ENCODE results near the gene RAB4A. TPM values are rescaled to one million over a fixed set of nuclear protein-coding genes. Genes with fewer than 3 reads are reported as not detected.

The RAB4A gene
- total and polyA plus RNA-seq, 10 of the 15 experiments (the other 5 are each of a cell fraction or from before 2014, with no cell fraction given), result 4.0 to 35.8 (median 17.7) TPM

DNA sequence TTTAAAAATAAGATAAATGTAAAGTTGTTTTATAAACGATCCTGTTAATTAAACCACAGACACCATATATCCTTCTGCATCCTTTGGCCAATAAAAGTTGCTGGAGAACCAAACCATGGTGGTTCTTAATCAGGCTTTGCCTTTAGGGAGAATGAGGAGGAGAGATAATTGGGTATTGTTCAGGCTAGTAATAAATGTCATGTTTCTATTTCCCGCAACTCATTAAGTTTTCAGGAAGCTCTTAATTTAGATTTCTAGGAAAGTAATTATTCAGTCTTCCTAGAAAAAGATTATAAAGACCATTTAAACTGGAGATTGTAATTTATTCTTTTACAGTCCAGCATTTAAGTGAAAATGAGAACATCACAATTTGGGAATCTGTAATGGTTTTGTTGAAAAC lies 34.5 kb downstream of the RAB4A start:
- Histone ChIP-seq H2AFZ (ENCODE audit: control insufficient read depth, low read depth, low read length) (no peak overlapping the region), H3K9ac (ENCODE audit: control insufficient read depth, insufficient read depth, low read length) (no peak overlapping the region), H3K27ac (ENCODE audit: control insufficient read depth, insufficient read depth) (no peak overlapping the region), H3K27me3 (replicated peaks in 1 of 2; ENCODE audit: control insufficient read depth in 2 of 2, insufficient read depth in 2 of 2, low read length in 1 of 2) (no peaks in the 10 kb centered on the region), H3K36me3 (ENCODE audit: control insufficient read depth in 2 of 2, insufficient read depth in 2 of 2, low read length in 1 of 2) (peaks cover 0 to 7% of the 10 kb centered on the region in 2 experiments; a peak in 2 of 4 replicates), H3K9me3 (replicated peaks; ENCODE audit: control insufficient read depth, insufficient read depth, low read length) (no peaks in the 10 kb centered on the region), H3K4me1 (ENCODE audit: control insufficient read depth, insufficient read depth, low read length) (no peaks in the 10 kb centered on the region), H3K4me2 (ENCODE audit: control insufficient read depth, insufficient read depth) (no peak overlapping the region), H4K20me1 (ENCODE audit: control insufficient read depth, insufficient read depth) (no peaks in the 10 kb centered on the region), H3K4me3 (no peak overlapping the region), H3K79me2 (ENCODE audit: control insufficient read depth, insufficient read depth, low read length) (no peaks in the 10 kb centered on the region)
- no peak for FAIRE-seq
- POLR2A ChIA-PET, result no interaction called here
- CTCF ChIA-PET, result no interaction called here
- no peak for DNase-seq (ENCODE audit: low read depth, low spot score)
- TF ChIP-seq BRCA1 (IDR thresholded peaks at IDR 0.05; ENCODE audit: low read depth, low read length), result no peak
- RAD21 ChIA-PET (ENCODE audit: unreplicated experiment), result no interaction called here
- in situ Hi-C loops (cut with MboI), result no loop called here
- BruUV-seq (replicated peaks), result no TSS peak
- no peak for ATAC-seq
- intact Hi-C loops (cut with micrococcal nuclease; ENCODE audit: unreplicated experiment), result no loop called here
- 74% methylated on average over 2 of the region's 2 CpGs for WGBS (ENCODE audit: insufficient coverage, insufficient replicate concordance, low lambda C conversion rate, missing lambda C conversion rate)
- SMC1A ChIA-PET (ENCODE audit: uncharacterized antibody, unreplicated experiment), result no interaction called here

DNA sequence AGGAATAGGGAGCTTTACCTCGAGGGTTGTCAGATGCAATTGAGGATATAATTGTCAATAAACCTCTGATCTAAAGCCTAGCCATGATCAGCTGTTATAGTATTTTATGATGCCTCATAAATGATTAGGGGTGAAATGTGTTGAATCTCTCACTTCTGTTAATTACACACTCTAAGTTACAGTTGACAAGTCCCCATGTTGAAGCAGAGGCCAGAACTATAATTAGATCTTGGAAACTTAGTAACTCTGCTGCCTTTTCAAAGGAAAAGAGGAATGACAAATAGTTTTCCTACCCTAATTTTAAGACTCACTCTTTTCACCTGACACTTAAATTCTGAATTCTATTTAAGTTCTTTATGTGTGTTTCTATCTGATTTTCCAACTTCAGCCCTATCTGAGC lies 38.2 kb downstream of the RAB4A start:
- H3K27me3 ChIP-seq (replicated peaks in 1 of 2; ENCODE audit: control insufficient read depth in 2 of 2, insufficient read depth in 2 of 2, low read length in 1 of 2), result no peaks in the 10 kb centered on the region
- H3K9ac ChIP-seq (ENCODE audit: control insufficient read depth, insufficient read depth, low read length), result no peak overlapping the region
- ChIA-PET SMC1A (ENCODE audit: uncharacterized antibody, unreplicated experiment) (no interaction called here), POLR2A (no interaction called here), CTCF (no interaction called here), RAD21 (ENCODE audit: unreplicated experiment) (no interaction called here)
- no peak overlapping the region for H2AFZ ChIP-seq (ENCODE audit: control insufficient read depth, low read depth, low read length)
- H3K36me3 ChIP-seq (ENCODE audit: control insufficient read depth in 2 of 2, insufficient read depth in 2 of 2, low read length in 1 of 2), result peaks cover 0 to 2% of the 10 kb centered on the region in 2 experiments; a peak in 3 of 4 replicates
- 93% methylated on average over 1 of the region's 1 CpG for WGBS (ENCODE audit: insufficient coverage, insufficient replicate concordance, low lambda C conversion rate, missing lambda C conversion rate)
- peak; percentile 31 for FAIRE-seq
- no peak for ATAC-seq
- BruUV-seq (replicated peaks), result no TSS peak
- H4K20me1 ChIP-seq (ENCODE audit: control insufficient read depth, insufficient read depth), result no peaks in the 10 kb centered on the region
- H3K4me1 ChIP-seq (ENCODE audit: control insufficient read depth, insufficient read depth, low read length), result no peaks in the 10 kb centered on the region
- in situ Hi-C loops (cut with MboI), result no loop called here
- no peaks in the 10 kb centered on the region for H3K79me2 ChIP-seq (ENCODE audit: control insufficient read depth, insufficient read depth, low read length)
- no peak overlapping the region for H3K27ac ChIP-seq (ENCODE audit: control insufficient read depth, insufficient read depth)
- no peak overlapping the region for H3K4me2 ChIP-seq (ENCODE audit: control insufficient read depth, insufficient read depth)
- H3K4me3 ChIP-seq, result no peak overlapping the region
- no peaks in the 10 kb centered on the region for H3K9me3 ChIP-seq (replicated peaks; ENCODE audit: control insufficient read depth, insufficient read depth, low read length)
- intact Hi-C loops (cut with micrococcal nuclease; ENCODE audit: unreplicated experiment), result no loop called here
- DNase-seq (ENCODE audit: low read depth, low spot score), result no peak
- TF ChIP-seq DPF2 (IDR thresholded peaks at IDR 0.05), result no peak
- no peak for TF ChIP-seq ZNF24 (IDR thresholded peaks at IDR 0.05)
- no peak for TF ChIP-seq KLF5 (IDR thresholded peaks at IDR 0.05; ENCODE audit: partially characterized antibody)
- TF ChIP-seq WRNIP1 (IDR thresholded peaks at IDR 0.05; ENCODE audit: borderline replicate concordance, low read depth, low read length), result no peak
- no peak for TF ChIP-seq NR2C1 (IDR thresholded peaks at IDR 0.05)
- TF ChIP-seq, protein P1, sequence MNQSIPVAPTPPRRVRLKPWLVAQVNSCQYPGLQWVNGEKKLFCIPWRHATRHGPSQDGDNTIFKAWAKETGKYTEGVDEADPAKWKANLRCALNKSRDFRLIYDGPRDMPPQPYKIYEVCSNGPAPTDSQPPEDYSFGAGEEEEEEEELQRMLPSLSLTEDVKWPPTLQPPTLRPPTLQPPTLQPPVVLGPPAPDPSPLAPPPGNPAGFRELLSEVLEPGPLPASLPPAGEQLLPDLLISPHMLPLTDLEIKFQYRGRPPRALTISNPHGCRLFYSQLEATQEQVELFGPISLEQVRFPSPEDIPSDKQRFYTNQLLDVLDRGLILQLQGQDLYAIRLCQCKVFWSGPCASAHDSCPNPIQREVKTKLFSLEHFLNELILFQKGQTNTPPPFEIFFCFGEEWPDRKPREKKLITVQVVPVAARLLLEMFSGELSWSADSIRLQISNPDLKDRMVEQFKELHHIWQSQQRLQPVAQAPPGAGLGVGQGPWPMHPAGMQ (IDR thresholded peaks at IDR 0.05; ENCODE audit: borderline replicate concordance), result no peak
- TF ChIP-seq, protein P2, sequence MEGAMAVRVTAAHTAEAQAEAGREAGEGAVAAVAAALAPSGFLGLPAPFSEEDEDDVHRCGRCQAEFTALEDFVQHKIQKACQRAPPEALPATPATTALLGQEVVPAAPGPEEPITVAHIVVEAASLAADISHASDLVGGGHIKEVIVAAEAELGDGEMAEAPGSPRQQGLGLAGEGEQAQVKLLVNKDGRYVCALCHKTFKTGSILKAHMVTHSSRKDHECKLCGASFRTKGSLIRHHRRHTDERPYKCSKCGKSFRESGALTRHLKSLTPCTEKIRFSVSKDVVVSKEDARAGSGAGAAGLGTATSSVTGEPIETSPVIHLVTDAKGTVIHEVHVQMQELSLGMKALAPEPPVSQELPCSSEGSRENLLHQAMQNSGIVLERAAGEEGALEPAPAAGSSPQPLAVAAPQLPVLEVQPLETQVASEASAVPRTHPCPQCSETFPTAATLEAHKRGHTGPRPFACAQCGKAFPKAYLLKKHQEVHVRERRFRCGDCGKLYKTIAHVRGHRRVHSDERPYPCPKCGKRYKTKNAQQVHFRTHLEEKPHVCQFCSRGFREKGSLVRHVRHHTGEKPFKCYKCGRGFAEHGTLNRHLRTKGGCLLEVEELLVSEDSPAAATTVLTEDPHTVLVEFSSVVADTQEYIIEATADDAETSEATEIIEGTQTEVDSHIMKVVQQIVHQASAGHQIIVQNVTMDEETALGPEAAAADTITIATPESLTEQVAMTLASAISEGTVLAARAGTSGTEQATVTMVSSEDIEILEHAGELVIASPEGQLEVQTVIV (IDR thresholded peaks at IDR 0.05; ENCODE audit: borderline replicate concordance, partially characterized antibody), result no peak
- TF ChIP-seq SP1 (IDR thresholded peaks at IDR 0.05; ENCODE audit: low read depth, low read length), result no peak
- no peak for TF ChIP-seq RAD21 (IDR thresholded peaks at IDR 0.05; ENCODE audit: insufficient read depth, low read depth, low read length)
- TF ChIP-seq MYB (IDR thresholded peaks at IDR 0.05; ENCODE audit: borderline replicate concordance, low read depth, low read length), result no peak
- TF ChIP-seq, protein P3, sequence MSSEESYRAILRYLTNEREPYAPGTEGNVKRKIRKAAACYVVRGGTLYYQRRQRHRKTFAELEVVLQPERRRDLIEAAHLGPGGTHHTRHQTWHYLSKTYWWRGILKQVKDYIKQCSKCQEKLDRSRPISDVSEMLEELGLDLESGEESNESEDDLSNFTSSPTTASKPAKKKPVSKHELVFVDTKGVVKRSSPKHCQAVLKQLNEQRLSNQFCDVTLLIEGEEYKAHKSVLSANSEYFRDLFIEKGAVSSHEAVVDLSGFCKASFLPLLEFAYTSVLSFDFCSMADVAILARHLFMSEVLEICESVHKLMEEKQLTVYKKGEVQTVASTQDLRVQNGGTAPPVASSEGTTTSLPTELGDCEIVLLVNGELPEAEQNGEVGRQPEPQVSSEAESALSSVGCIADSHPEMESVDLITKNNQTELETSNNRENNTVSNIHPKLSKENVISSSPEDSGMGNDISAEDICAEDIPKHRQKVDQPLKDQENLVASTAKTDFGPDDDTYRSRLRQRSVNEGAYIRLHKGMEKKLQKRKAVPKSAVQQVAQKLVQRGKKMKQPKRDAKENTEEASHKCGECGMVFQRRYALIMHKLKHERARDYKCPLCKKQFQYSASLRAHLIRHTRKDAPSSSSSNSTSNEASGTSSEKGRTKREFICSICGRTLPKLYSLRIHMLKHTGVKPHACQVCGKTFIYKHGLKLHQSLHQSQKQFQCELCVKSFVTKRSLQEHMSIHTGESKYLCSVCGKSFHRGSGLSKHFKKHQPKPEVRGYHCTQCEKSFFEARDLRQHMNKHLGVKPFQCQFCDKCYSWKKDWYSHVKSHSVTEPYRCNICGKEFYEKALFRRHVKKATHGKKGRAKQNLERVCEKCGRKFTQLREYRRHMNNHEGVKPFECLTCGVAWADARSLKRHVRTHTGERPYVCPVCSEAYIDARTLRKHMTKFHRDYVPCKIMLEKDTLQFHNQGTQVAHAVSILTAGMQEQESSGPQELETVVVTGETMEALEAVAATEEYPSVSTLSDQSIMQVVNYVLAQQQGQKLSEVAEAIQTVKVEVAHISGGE (CRISPR knock-in tag; IDR thresholded peaks at IDR 0.05), result no peak
